H9 (cell line): ENCODE measurements around the gene DNASE1L1. TPM values are rescaled to one million over a fixed set of nuclear protein-coding genes. Genes with fewer than 3 reads are reported as not detected.

Experiments used
- DNase-seq: peaks from one replicate; pipeline ENCODE4 v3.0.0-alpha.2; 2017
- H2AFZ ChIP-seq: one replicate; pipeline ENCODE4 v1.6.1; 2013; ENCODE audit warnings: mild to moderate bottlenecking, low read length, control low read depth, moderate library complexity
- H2AK5ac ChIP-seq: 2 replicates; pipeline ENCODE4 v1.6.1; 2013; ENCODE audit warnings: low read length, control low read depth, mixed read lengths; ENCODE audit not compliant: insufficient read length
- H2BK120ac ChIP-seq: one replicate; pipeline ENCODE4 v1.6.1; 2013; ENCODE audit warnings: low read depth, mild to moderate bottlenecking, low read length, control low read depth, inconsistent platforms; ENCODE audit not compliant: poor library complexity, severe bottlenecking
- H2BK12ac ChIP-seq: 2 replicates; pipeline ENCODE4 v1.6.1; 2013; ENCODE audit warnings: low read length, control low read depth, mixed read lengths, low read depth; ENCODE audit not compliant: insufficient read length
- H2BK15ac ChIP-seq: 2 replicates; pipeline ENCODE4 v1.6.1; 2013; ENCODE audit warnings: low read depth, low read length, control low read depth
- H2BK20ac ChIP-seq: one replicate; pipeline ENCODE4 v1.6.1; 2013; ENCODE audit warnings: low read depth, mild to moderate bottlenecking, low read length, control low read depth, inconsistent platforms; ENCODE audit not compliant: poor library complexity, severe bottlenecking
- H2BK5ac ChIP-seq: 2 replicates; pipeline ENCODE4 v1.6.1; 2013; ENCODE audit warnings: low read length, control low read depth, mixed read lengths; ENCODE audit not compliant: insufficient read length
- H3K14ac ChIP-seq: 2 replicates; pipeline ENCODE4 v1.6.1; 2013; ENCODE audit warnings: low read length, control low read depth; ENCODE audit not compliant: insufficient read depth
- H3K18ac ChIP-seq: 2 replicates; pipeline ENCODE4 v1.6.1; 2013; ENCODE audit warnings: low read depth, mild to moderate bottlenecking, mixed read lengths, low read length, control low read depth; ENCODE audit not compliant: insufficient read length
- H3K23ac ChIP-seq: 2 replicates; pipeline ENCODE4 v1.6.1; 2013; ENCODE audit warnings: low read length, control low read depth, mixed read lengths, low read depth; ENCODE audit not compliant: insufficient read length
- H3K23me2 ChIP-seq: 2 replicates; pipeline ENCODE4 v1.6.1; 2013; ENCODE audit warnings: low read depth, mild to moderate bottlenecking, mixed read lengths, low read length, control low read depth; ENCODE audit not compliant: insufficient read length, poor library complexity, severe bottlenecking
- H3K27ac ChIP-seq: 2 replicates; pipeline ENCODE4 v1.5.1; 2013; ENCODE audit warnings: low read length, control low read depth, mixed read lengths, low read depth; ENCODE audit not compliant: insufficient read length
- H3K27me3 ChIP-seq: 2 replicates; pipeline ENCODE4 v1.6.1; 2013; ENCODE audit warnings: low read length, control low read depth, inconsistent platforms; ENCODE audit not compliant: insufficient read depth
- H3K4ac ChIP-seq: 2 replicates; pipeline ENCODE4 v1.6.1; 2013; ENCODE audit warnings: low read depth, mild to moderate bottlenecking, control low read depth, inconsistent platforms, low read length, moderate library complexity
- H3K4me1 ChIP-seq: 2 replicates; pipeline ENCODE4 v1.6.1; 2013; ENCODE audit warnings: low read length, control low read depth, inconsistent platforms; ENCODE audit not compliant: insufficient read depth
- H3K4me2 ChIP-seq: 2 replicates; pipeline ENCODE4 v1.6.1; 2013; ENCODE audit warnings: low read length, control low read depth, mixed read lengths; ENCODE audit not compliant: insufficient read length, insufficient read depth
- H3K56ac ChIP-seq: 2 replicates; pipeline ENCODE4 v1.6.1; 2013; ENCODE audit warnings: low read depth, mild to moderate bottlenecking, mixed read lengths, low read length, control low read depth; ENCODE audit not compliant: insufficient read length
- H3K79me1 ChIP-seq: 2 replicates; pipeline ENCODE4 v1.6.1; 2013; ENCODE audit warnings: low read depth, mild to moderate bottlenecking, moderate library complexity, low read length, control low read depth, inconsistent platforms; ENCODE audit not compliant: insufficient read depth, poor library complexity, severe bottlenecking
- H3K79me2 ChIP-seq: 2 replicates; pipeline ENCODE4 v1.6.1; 2013; ENCODE audit warnings: low read length, control low read depth, inconsistent platforms; ENCODE audit not compliant: insufficient read depth
- H3K9ac ChIP-seq: 2 replicates; pipeline ENCODE4 v1.6.1; 2013; ENCODE audit warnings: low read length, control low read depth, mixed read lengths; ENCODE audit not compliant: insufficient read length; ENCODE audit errors: extremely low read depth
- H3K9me3 ChIP-seq: one replicate; pipeline ENCODE4 v1.6.1; 2013; ENCODE audit warnings: low read depth, low read length, inconsistent platforms; ENCODE audit not compliant: control insufficient read depth
- H3T11ph ChIP-seq: one replicate; pipeline ENCODE4 v1.6.1; 2013; ENCODE audit warnings: mild to moderate bottlenecking, low read length, control low read depth, inconsistent platforms
- H4K20me1 ChIP-seq: one replicate; pipeline ENCODE4 v1.6.1; 2013; ENCODE audit not compliant: control insufficient read depth, insufficient read length, insufficient read depth
- H4K5ac ChIP-seq: 2 replicates; pipeline ENCODE4 v1.6.1; 2013; ENCODE audit warnings: low read depth, mild to moderate bottlenecking, mixed read lengths, low read length, control low read depth; ENCODE audit not compliant: insufficient read length
- H4K8ac ChIP-seq: replicated peaks from 2 replicates; pipeline ENCODE4 v1.6.1; 2013; ENCODE audit warnings: low read length, control low read depth, mixed read lengths, low read depth; ENCODE audit not compliant: insufficient read length
- H4K91ac ChIP-seq: 2 replicates; pipeline ENCODE4 v1.6.1; 2013; ENCODE audit warnings: low read depth, mild to moderate bottlenecking, moderate library complexity, mixed read lengths, low read length, control low read depth; ENCODE audit not compliant: insufficient read length
- H3K27ac Mint-ChIP-seq, 3 experiments: 2 replicates in 2 of 3; 3 replicates in 1 of 3; pipeline ENCODE4 v1.8.0; 2020 to 2021; ENCODE audit warnings: mixed read lengths in 3 of 3, mild to moderate bottlenecking in 1 of 3, moderate library complexity in 1 of 3
- H3K27me3 Mint-ChIP-seq: 2 replicates; pipeline ENCODE4 v1.8.0; 2021; ENCODE audit warnings: low read depth, mild to moderate bottlenecking, moderate library complexity, mixed read lengths
- H3K36me3 Mint-ChIP-seq, 3 experiments: 2 replicates in 2 of 3; 3 replicates in 1 of 3; pipeline ENCODE4 v1.8.0; 2020 to 2021; ENCODE audit warnings: low read depth in 3 of 3, mixed read lengths in 3 of 3; ENCODE audit not compliant: insufficient read depth in 1 of 3
- H3K4me1 Mint-ChIP-seq, 2 experiments: 2 replicates each; pipeline ENCODE4 v1.8.0; 2020; ENCODE audit warnings: mixed read lengths in 2 of 2
- H3K4me3 Mint-ChIP-seq, 2 experiments: 2 replicates in 1 of 2; 3 replicates in 1 of 2; pipeline ENCODE4 v1.8.0; 2020 to 2021; ENCODE audit warnings: mild to moderate bottlenecking in 2 of 2, mixed read lengths in 2 of 2, moderate library complexity in 1 of 2
- H3K9me3 Mint-ChIP-seq, 2 experiments: 2 replicates in 1 of 2; 3 replicates in 1 of 2; pipeline ENCODE4 v1.8.0; 2020; ENCODE audit warnings: mild to moderate bottlenecking in 2 of 2, mixed read lengths in 2 of 2, moderate library complexity in 1 of 2
- CTCF ChIP-seq: fragments of 200-600 bp; sonication (generic); conservative IDR thresholded peaks from 3 replicates; pipeline ENCODE4 v1.8.0; 2021; ENCODE audit warnings: antibody characterized with exemption, mild to moderate bottlenecking
- WGBS: extraction: QIAGEN DNeasy Blood & Tissue Kit; methylation state at CpG from one replicate; pipeline ENCODE4 v1.1.7; 2013; ENCODE audit warnings: missing lambda C conversion rate, low lambda C conversion rate, mixed read lengths; ENCODE audit not compliant: insufficient read length; ENCODE audit errors: extremely low coverage; 5-methylcytosine and 5-hydroxymethylcytosine counted together
- long read RNA-seq: library from polyadenylated mRNA; unstranded; transcript quantifications from one replicate; pipeline ENCODE4 v2.0.0, GENCODE V29; 2020
- total RNA-seq: library from RNA; stranded (reverse); gene quantifications from 2 replicates; pipeline ENCODE4 v1.2.1, GENCODE V29; 2021

Gene DNASE1L1, protein sequence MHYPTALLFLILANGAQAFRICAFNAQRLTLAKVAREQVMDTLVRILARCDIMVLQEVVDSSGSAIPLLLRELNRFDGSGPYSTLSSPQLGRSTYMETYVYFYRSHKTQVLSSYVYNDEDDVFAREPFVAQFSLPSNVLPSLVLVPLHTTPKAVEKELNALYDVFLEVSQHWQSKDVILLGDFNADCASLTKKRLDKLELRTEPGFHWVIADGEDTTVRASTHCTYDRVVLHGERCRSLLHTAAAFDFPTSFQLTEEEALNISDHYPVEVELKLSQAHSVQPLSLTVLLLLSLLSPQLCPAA
- 14.2 and 14.5 TPM in 2 replicates for total RNA-seq
- long read RNA-seq, transcript DNASE1L1-203 (8 exons, 2,110 nt) = minor isoform, 7 of 51 reads
- long read RNA-seq, transcript DNASE1L1-205 (10 exons, 3,008 nt) = major isoform, 20 of 51 reads
- long read RNA-seq, transcript DNASE1L1-202 (9 exons, 2,249 nt) = minor isoform, 8 of 51 reads
- long read RNA-seq, partial matches to known transcripts = 3 of 51 reads
- long read RNA-seq, other reads (novel, unspliced or antisense) = 10 of 51 reads

DNA sequence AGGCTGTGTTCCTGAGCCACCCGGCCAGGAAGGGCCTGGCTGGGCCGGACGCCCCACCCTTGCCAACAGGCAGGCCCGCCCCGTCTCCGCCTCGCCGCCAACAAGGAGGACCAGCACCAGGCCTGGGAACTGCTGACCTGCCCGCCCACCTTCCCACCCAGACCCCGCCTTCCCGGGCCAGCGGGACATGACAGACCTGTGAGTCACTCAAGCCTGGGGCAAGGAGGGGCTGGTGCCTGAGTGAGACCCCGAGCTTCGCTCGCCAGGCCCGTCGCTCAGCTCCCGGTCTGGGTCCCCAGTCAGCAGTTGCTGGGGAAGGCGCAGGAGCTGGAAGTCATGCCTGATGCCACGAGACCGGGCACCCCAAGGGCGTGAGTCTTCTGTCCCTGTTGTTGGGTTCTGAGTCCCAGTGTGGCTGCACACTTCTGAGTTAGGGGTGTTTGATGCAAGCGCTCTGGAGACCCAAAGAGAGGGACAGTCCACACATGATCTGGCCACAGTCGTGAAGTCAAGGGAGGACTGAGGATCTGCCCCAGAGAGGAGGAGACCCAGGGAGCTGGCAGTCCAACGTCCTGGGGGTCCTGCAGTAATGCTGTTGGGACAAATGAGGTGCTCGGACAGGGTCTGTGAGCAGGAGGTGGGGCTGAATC lies at the start of gene DNASE1L1:
Gene DNASE1L1, minus strand, starts transcription at position 33 of the 650 bp plus-strand sequence. CDS start 3,686 bp downstream, outside the sequence.
- DNase-seq = peak; percentile 97
- H3K27ac Mint-ChIP-seq = peak within 1 kb of the TSS in 2 of 3 experiments; percentile 57 to 69; a peak in 5 of 7 replicates
- peaks cover 53 to 64% of the 10 kb centered on the region in 2 experiments for H3K9me3 Mint-ChIP-seq
- Histone ChIP-seq H2AK5ac (no peak within 1 kb of the TSS), H4K91ac (no peak within 1 kb of the TSS), H3K9ac (no peak within 1 kb of the TSS), H3K4ac (no peak within 1 kb of the TSS), H3K18ac (no peak within 1 kb of the TSS), H3K14ac (no peak within 1 kb of the TSS; the same call in 1 of the 2 replicates), H2BK120ac (no peak within 1 kb of the TSS), H4K8ac (no peak within 1 kb of the TSS), H2BK20ac (no peak within 1 kb of the TSS), H2BK12ac (no peak within 1 kb of the TSS), H3T11ph (no peak within 1 kb of the TSS), H3K79me1 (no peaks in the 10 kb centered on the region), H3K56ac (no peak within 1 kb of the TSS), H2AFZ (no peak within 1 kb of the TSS), H2BK15ac (no peak within 1 kb of the TSS), H3K79me2 (no peaks in the 10 kb centered on the region), H4K20me1 (no peaks in the 10 kb centered on the region), H3K4me1 (no peaks in the 10 kb centered on the region), H3K27me3 (no peaks in the 10 kb centered on the region), H3K23ac (no peak within 1 kb of the TSS), H3K9me3 (peaks cover 15% of the 10 kb centered on the region), H4K5ac (no peak within 1 kb of the TSS), H3K4me2 (peak within 1 kb of the TSS; percentile 20), H2BK5ac (no peak within 1 kb of the TSS), H3K23me2 (peaks cover 4% of the 10 kb centered on the region), H3K27ac (no peak within 1 kb of the TSS)
- H3K4me3 Mint-ChIP-seq = peak within 1 kb of the TSS; percentile 47 to 68
- no peak for TF ChIP-seq CTCF
- peaks cover 10 to 15% of the 10 kb centered on the region in 2 experiments for H3K4me1 Mint-ChIP-seq
- H3K36me3 Mint-ChIP-seq = peaks cover 12 to 25% (median 16%) of the 10 kb centered on the region in 3 experiments
- no CpG with 5 or more reads among the region's 26 CpGs for WGBS
- no peaks in the 10 kb centered on the region for H3K27me3 Mint-ChIP-seq
